ENCODE results near the gene RTEL1. TPM values are rescaled to one million over a fixed set of nuclear protein-coding genes. Genes with fewer than 3 reads are reported as not detected.

The RTEL1 gene
- total RNA-seq, 2 donors from 2014 or later = 25.7 to 34.9 TPM

- DNase-seq = no peak
- intact Hi-C loops (cut with DNase I) = no loop called here
Observed at GRCh38 chr20:63678071-63678470, 20.0 kb downstream of the RTEL1 start.

GRCh38 chr20:63678667-63679465 lies 20.8 kb downstream of the RTEL1 start:
- H3K36me3 ChIP-seq = no peaks in the 10 kb centered on the region
- H3K27ac ChIP-seq = no peak overlapping the region
- no peaks in the 10 kb centered on the region for H3K4me1 ChIP-seq
- no peaks in the 10 kb centered on the region for H3K9me3 ChIP-seq
- no peaks in the 10 kb centered on the region for H3K27me3 ChIP-seq
- no peak overlapping the region for H3K4me3 ChIP-seq
- no peak overlapping the region for H3K9ac ChIP-seq (ENCODE audit: low read depth in 2 of 2, low read length in 2 of 2)
- DNase-seq = no peak
- intact Hi-C loops (cut with DNase I) = no loop called here
- no peak for TF ChIP-seq CTCF (IDR thresholded peaks at IDR 0.05)

More at GRCh38 chr20:63678071-63678470, 20.0 kb downstream of the RTEL1 start:
- TF ChIP-seq CTCF (IDR thresholded peaks at IDR 0.05) = no peak
- Histone ChIP-seq H3K9me3 (no peaks in the 10 kb centered on the region), H3K4me1 (no peaks in the 10 kb centered on the region), H3K27me3 (no peaks in the 10 kb centered on the region), H3K4me3 (no peak overlapping the region), H3K9ac (ENCODE audit: low read depth in 2 of 2, low read length in 2 of 2) (no peak overlapping the region), H3K27ac (no peak overlapping the region), H3K36me3 (no peaks in the 10 kb centered on the region)

- Histone ChIP-seq H3K4me3 (no peak overlapping the region), H3K9me3 (no peaks in the 10 kb centered on the region), H3K27me3 (no peaks in the 10 kb centered on the region), H3K27ac (no peak overlapping the region), H3K9ac (ENCODE audit: low read depth in 2 of 2, low read length in 2 of 2) (no peak overlapping the region), H3K4me1 (no peaks in the 10 kb centered on the region), H3K36me3 (no peaks in the 10 kb centered on the region)
- TF ChIP-seq CTCF (IDR thresholded peaks at IDR 0.05) = no peak
- DNase-seq = no peak
- intact Hi-C loops (cut with DNase I) = no loop called here
Observed at GRCh38 chr20:63679799-63680305, 21.7 kb downstream of the RTEL1 start.

GRCh38 chr20:63680427-63680826 lies 22.3 kb downstream of the RTEL1 start:
- TF ChIP-seq CTCF (IDR thresholded peaks at IDR 0.05) = no peak
- no peak overlapping the region for H3K9ac ChIP-seq (ENCODE audit: low read depth in 2 of 2, low read length in 2 of 2)
- no peaks in the 10 kb centered on the region for H3K27me3 ChIP-seq
- H3K36me3 ChIP-seq = no peaks in the 10 kb centered on the region
- no peak overlapping the region for H3K27ac ChIP-seq
- no peak for DNase-seq
- H3K4me3 ChIP-seq = no peak overlapping the region
- intact Hi-C loops (cut with DNase I) = no loop called here
- H3K4me1 ChIP-seq = no peaks in the 10 kb centered on the region
- no peaks in the 10 kb centered on the region for H3K9me3 ChIP-seq

- Histone ChIP-seq H3K27me3 (no peaks in the 10 kb centered on the region), H3K4me3 (no peak overlapping the region), H3K4me1 (peaks cover 5% of the 10 kb centered on the region), H3K9me3 (no peaks in the 10 kb centered on the region), H3K27ac (peak overlapping the region; percentile 79), H3K9ac (ENCODE audit: low read depth in 2 of 2, low read length in 2 of 2) (no peak overlapping the region), H3K36me3 (no peaks in the 10 kb centered on the region)
- TF ChIP-seq CTCF (IDR thresholded peaks at IDR 0.05) = no peak
- no peak for DNase-seq
- intact Hi-C loops (cut with DNase I) = no loop called here
Observed at GRCh38 chr20:63680857-63681608, 22.9 kb downstream of the RTEL1 start.

All from colonic mucosa (tissue), 4 donors.